C4-2B (cell line): Measurements from ENCODE around the gene AMDHD2.
"Not testable (repeated sequence)": the region's sequence is repeated elsewhere in the genome, so short reads cannot be mapped to it uniquely, and the experiment has no call there.

ENCODE experiments used
- ZFX ChIP-seq: fragments of 450-650 bp; IDR thresholded peaks from 2 replicates; pipeline ENCODE4 v1.6.1; 2017
- TF ChIP-seq, protein P1 (sequence below): fragments of 450-650 bp; conservative IDR thresholded peaks from 2 replicates; pipeline ENCODE4 v1.5.1; 2017; ENCODE audit warnings: mild to moderate bottlenecking

DNA sequence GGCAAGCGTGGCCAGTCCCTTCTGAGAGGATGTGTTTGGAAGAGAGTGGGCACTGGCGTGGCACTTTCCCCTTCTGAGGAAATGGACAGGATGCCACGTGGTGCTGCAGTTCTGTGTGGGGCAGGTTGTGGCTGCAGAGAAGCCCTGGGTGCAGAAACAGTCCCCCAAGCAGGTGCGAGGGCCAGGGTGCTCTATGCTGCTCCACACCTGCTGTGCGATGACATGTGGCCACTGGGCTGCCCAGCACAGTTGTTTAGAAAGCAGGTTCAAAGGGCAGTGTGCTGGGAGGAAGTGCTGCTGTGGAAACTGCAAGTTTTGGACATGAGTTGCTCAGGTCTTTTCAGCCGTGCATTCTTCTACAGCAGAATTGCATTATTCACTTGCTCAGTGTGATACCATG, 21.2 kb downstream of the AMDHD2 start:
- TF ChIP-seq, protein P1, sequence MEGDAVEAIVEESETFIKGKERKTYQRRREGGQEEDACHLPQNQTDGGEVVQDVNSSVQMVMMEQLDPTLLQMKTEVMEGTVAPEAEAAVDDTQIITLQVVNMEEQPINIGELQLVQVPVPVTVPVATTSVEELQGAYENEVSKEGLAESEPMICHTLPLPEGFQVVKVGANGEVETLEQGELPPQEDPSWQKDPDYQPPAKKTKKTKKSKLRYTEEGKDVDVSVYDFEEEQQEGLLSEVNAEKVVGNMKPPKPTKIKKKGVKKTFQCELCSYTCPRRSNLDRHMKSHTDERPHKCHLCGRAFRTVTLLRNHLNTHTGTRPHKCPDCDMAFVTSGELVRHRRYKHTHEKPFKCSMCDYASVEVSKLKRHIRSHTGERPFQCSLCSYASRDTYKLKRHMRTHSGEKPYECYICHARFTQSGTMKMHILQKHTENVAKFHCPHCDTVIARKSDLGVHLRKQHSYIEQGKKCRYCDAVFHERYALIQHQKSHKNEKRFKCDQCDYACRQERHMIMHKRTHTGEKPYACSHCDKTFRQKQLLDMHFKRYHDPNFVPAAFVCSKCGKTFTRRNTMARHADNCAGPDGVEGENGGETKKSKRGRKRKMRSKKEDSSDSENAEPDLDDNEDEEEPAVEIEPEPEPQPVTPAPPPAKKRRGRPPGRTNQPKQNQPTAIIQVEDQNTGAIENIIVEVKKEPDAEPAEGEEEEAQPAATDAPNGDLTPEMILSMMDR: not testable (repeated sequence)
- TF ChIP-seq ZFX: not testable (repeated sequence)
